Hepatocyte (in vitro differentiated cells): Measurements from ENCODE around the gene PRPF19. TPM values are rescaled to one million over a fixed set of nuclear protein-coding genes. Genes with fewer than 3 reads are reported as not detected.

Source experiments
- DNase-seq: peaks from one replicate; pipeline ENCODE4 v3.0.0-alpha.2; 2016; ENCODE audit warnings: low spot score
- H2AFZ ChIP-seq: fragments of 200-600 bp; sonication (generic); 2 replicates; pipeline ENCODE4 v1.6.0; 2016; ENCODE audit warnings: antibody characterized with exemption, mild to moderate bottlenecking
- H3K27ac ChIP-seq: fragments of 200-600 bp; sonication (generic); 2 replicates; pipeline ENCODE4 v1.5.1; 2016; ENCODE audit warnings: mild to moderate bottlenecking
- H3K27me3 ChIP-seq: fragments of 200-600 bp; sonication (generic); 2 replicates; pipeline ENCODE4 v1.6.1; 2016
- H3K36me3 ChIP-seq: fragments of 200-600 bp; sonication (generic); replicated peaks from 2 replicates; pipeline ENCODE4 v1.5.1; 2016; ENCODE audit warnings: low read depth; ENCODE audit not compliant: insufficient read depth
- H3K4me1 ChIP-seq: fragments of 200-600 bp; sonication (generic); 2 replicates; pipeline ENCODE4 v1.5.1; 2016; ENCODE audit warnings: mild to moderate bottlenecking, moderate library complexity; ENCODE audit not compliant: insufficient read depth
- H3K4me2 ChIP-seq: fragments of 200-600 bp; sonication (generic); 2 replicates; pipeline ENCODE4 v1.6.0; 2016
- H3K4me3 ChIP-seq: fragments of 200-600 bp; sonication (generic); 2 replicates; pipeline ENCODE4 v1.5.1; 2016; ENCODE audit warnings: mild to moderate bottlenecking
- H3K79me2 ChIP-seq: fragments of 200-600 bp; sonication (generic); 2 replicates; pipeline ENCODE4 v1.6.0; 2017; ENCODE audit warnings: mild to moderate bottlenecking
- H3K9me2 ChIP-seq: fragments of 200-600 bp; sonication (generic); replicated peaks from 2 replicates; pipeline ENCODE4 v1.6.0; 2017; ENCODE audit warnings: mild to moderate bottlenecking; ENCODE audit not compliant: insufficient read depth
- H3K9me3 ChIP-seq: fragments of 200-600 bp; sonication (generic); 2 replicates; pipeline ENCODE4 v1.5.1; 2016; ENCODE audit warnings: low read depth, mild to moderate bottlenecking
- H4K20me1 ChIP-seq: fragments of 200-600 bp; sonication (generic); 2 replicates; pipeline ENCODE4 v1.6.0; 2016; ENCODE audit warnings: mild to moderate bottlenecking; ENCODE audit not compliant: insufficient read depth, poor library complexity, severe bottlenecking
- EZH2 ChIP-seq: fragments of 200-600 bp; sonication (generic); IDR thresholded peaks from 2 replicates; pipeline ENCODE4 v1.6.1; 2016; ENCODE audit warnings: antibody characterized with exemption, mild to moderate bottlenecking, borderline replicate concordance
- EZH2phosphoT487 ChIP-seq: fragments of 200-600 bp; sonication (generic); IDR thresholded peaks from one replicate; pipeline ENCODE4 v1.6.1; 2018; ENCODE audit warnings: antibody characterized with exemption, mild to moderate bottlenecking, low read depth, moderate library complexity; ENCODE audit not compliant: unreplicated experiment, severe bottlenecking
- WGBS: methylation state at CpG from one replicate; pipeline ENCODE4 v1.1.6; 2016; ENCODE audit warnings: low lambda C conversion rate; ENCODE audit errors: missing lambda C conversion rate; 5-methylcytosine and 5-hydroxymethylcytosine counted together
- polyA plus RNA-seq: library from polyadenylated mRNA; unstranded; fragments of >200 nt; fragmentation: Nextera tagmentation; extraction: Ambion mirVana; gene quantifications from 2 replicates; pipeline ENCODE4 v1.2.1, GENCODE V29; 2016
- total RNA-seq: library from RNA; depleted of rRNA; stranded (reverse); fragments of >200 nt; gene quantifications from 2 replicates; pipeline ENCODE4 v1.2.3, GENCODE V29; 2014
- TF ChIP-seq, protein P1 (sequence below): fragments of 200-600 bp; sonication (generic); IDR thresholded peaks from 2 replicates; pipeline ENCODE4 v1.5.1; 2016; ENCODE audit warnings: antibody characterized with exemption, mild to moderate bottlenecking; ENCODE audit not compliant: poor library complexity

PRPF19 gene
- total and polyA plus RNA-seq, 2 experiments from 2014 or later, result 19.3 to 53.8 TPM

GRCh38 chr11:60919320-60919719 lies 12.9 kb upstream of the PRPF19 start:
- H3K4me3 ChIP-seq, result no peak overlapping the region
- TF ChIP-seq EZH2phosphoT487 (no peak), EZH2 (no peak)
- TF ChIP-seq, protein P1, sequence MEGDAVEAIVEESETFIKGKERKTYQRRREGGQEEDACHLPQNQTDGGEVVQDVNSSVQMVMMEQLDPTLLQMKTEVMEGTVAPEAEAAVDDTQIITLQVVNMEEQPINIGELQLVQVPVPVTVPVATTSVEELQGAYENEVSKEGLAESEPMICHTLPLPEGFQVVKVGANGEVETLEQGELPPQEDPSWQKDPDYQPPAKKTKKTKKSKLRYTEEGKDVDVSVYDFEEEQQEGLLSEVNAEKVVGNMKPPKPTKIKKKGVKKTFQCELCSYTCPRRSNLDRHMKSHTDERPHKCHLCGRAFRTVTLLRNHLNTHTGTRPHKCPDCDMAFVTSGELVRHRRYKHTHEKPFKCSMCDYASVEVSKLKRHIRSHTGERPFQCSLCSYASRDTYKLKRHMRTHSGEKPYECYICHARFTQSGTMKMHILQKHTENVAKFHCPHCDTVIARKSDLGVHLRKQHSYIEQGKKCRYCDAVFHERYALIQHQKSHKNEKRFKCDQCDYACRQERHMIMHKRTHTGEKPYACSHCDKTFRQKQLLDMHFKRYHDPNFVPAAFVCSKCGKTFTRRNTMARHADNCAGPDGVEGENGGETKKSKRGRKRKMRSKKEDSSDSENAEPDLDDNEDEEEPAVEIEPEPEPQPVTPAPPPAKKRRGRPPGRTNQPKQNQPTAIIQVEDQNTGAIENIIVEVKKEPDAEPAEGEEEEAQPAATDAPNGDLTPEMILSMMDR, result no peak
- no peak overlapping the region for H3K27ac ChIP-seq
- H3K36me3 ChIP-seq, result no peaks in the 10 kb centered on the region
- peaks cover 46% of the 10 kb centered on the region for H3K79me2 ChIP-seq
- peaks cover 16% of the 10 kb centered on the region for H3K4me1 ChIP-seq
- WGBS, result 100% methylated on average over 1 of the region's 1 CpG
- no peak for DNase-seq
- no peaks in the 10 kb centered on the region for H3K27me3 ChIP-seq
- no peak overlapping the region for H2AFZ ChIP-seq
- no peaks in the 10 kb centered on the region for H3K9me2 ChIP-seq
- peaks cover 3% of the 10 kb centered on the region for H4K20me1 ChIP-seq
- no peaks in the 10 kb centered on the region for H3K9me3 ChIP-seq
- no peak overlapping the region for H3K4me2 ChIP-seq

DNA sequence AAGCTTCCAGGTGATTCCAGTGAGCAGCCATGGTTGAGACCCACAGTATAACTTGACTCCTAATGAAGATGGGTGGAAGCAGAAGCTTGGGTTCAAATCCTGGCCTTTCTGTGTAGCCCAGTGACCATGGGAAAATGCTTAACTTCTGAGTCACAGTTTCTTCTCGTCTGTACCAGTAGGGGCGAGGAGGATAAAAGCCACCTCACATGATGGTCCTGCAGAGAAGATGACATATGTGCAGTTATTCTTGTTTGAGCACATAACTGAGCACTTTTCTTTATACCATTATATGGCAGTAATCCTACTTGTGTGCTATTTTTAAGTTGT lies 12.5 kb upstream of the PRPF19 start:
- Histone ChIP-seq H3K79me2 (peaks cover 46% of the 10 kb centered on the region), H4K20me1 (peaks cover 3% of the 10 kb centered on the region), H3K9me3 (no peaks in the 10 kb centered on the region), H3K27ac (no peak overlapping the region), H3K36me3 (no peaks in the 10 kb centered on the region), H3K9me2 (no peaks in the 10 kb centered on the region), H3K27me3 (no peaks in the 10 kb centered on the region), H3K4me1 (peaks cover 13% of the 10 kb centered on the region), H3K4me3 (no peak overlapping the region), H3K4me2 (no peak overlapping the region), H2AFZ (no peak overlapping the region)
- DNase-seq, result no peak
- no peak for TF ChIP-seq EZH2
- no peak for TF ChIP-seq EZH2phosphoT487
- TF ChIP-seq, protein P1, result no peak
- WGBS, result 57% methylated on average over 2 of the region's 2 CpGs

GRCh38 chr11:60918251-60918938 lies 12.0 kb upstream of the PRPF19 start:
- Histone ChIP-seq H3K27ac (no peak overlapping the region), H3K36me3 (no peaks in the 10 kb centered on the region)

More at GRCh38 chr11:60918251-60918938, 12.0 kb upstream of the PRPF19 start:
- Histone ChIP-seq H3K79me2 (peaks cover 46% of the 10 kb centered on the region), H4K20me1 (peaks cover 3% of the 10 kb centered on the region), H2AFZ (no peak overlapping the region), H3K9me2 (no peaks in the 10 kb centered on the region), H3K4me2 (no peak overlapping the region), H3K27me3 (no peaks in the 10 kb centered on the region), H3K9me3 (no peaks in the 10 kb centered on the region), H3K4me3 (no peak overlapping the region), H3K4me1 (peaks cover 10% of the 10 kb centered on the region)
- no peak for DNase-seq
- WGBS, result 87% methylated on average over 4 of the region's 4 CpGs
- TF ChIP-seq EZH2, result no peak
- TF ChIP-seq EZH2phosphoT487, result no peak
- TF ChIP-seq, protein P1, result no peak
